Vagina (tissue), 2 donors: ENCODE results near the gene CPD.
"Not testable (repeated sequence)": the region's sequence is repeated elsewhere in the genome, so short reads cannot be mapped to it uniquely, and the experiment has no call there.

Experiments used
- CTCF ChIP-seq, 3 experiments: fragments of 450-650 bp in 2 of 3; fragments of 200-600 bp in 1 of 3; sonication (generic) in 1 of 3; IDR thresholded peaks; one replicate each; pipeline ENCODE4 v1.5.1; 2017 to 2019; ENCODE audit warnings: antibody characterized with exemption in 3 of 3, mild to moderate bottlenecking in 2 of 3, moderate library complexity in 2 of 3
- POLR2A ChIP-seq, 2 donors: fragments of 450-650 bp; IDR thresholded peaks; one replicate each; pipeline ENCODE4 v1.6.1; 2017; ENCODE audit warnings: antibody characterized with exemption in 2 of 2, mild to moderate bottlenecking in 2 of 2, moderate library complexity in 2 of 2
- POLR2AphosphoS5 ChIP-seq, 2 donors: sonication (generic); formaldehyde crosslinking; IDR thresholded peaks; one replicate each; pipeline ENCODE4 v1.9.0; 2017; ENCODE audit warnings: antibody characterized with exemption in 2 of 2, mild to moderate bottlenecking in 2 of 2, low read depth in 1 of 2; ENCODE audit not compliant: insufficient read depth in 1 of 2

GRCh38 chr17:30458797-30459413 lies 80.2 kb downstream of the CPD start:
- TF ChIP-seq POLR2A (IDR thresholded peaks at IDR 0.05); CTCF (IDR thresholded peaks at IDR 0.05); POLR2AphosphoS5 (IDR thresholded peaks at IDR 0.05; ENCODE audit: insufficient read depth in 1 of 2, low read depth in 1 of 2): not testable (repeated sequence)
